SK-N-SH (cell line): Measurements from ENCODE around the gene MBP. TPM values are rescaled to one million over a fixed set of nuclear protein-coding genes. Genes with fewer than 3 reads are reported as not detected.

Source experiments
- CTCF ChIA-PET: fragments of 300-600, 350-600 bp; formaldehyde crosslinking; extraction: SDS; loops from one replicate; lab custom pipeline; 2021; lab: Yijun Ruan, JAX
- POLR2A ChIA-PET: fragments of 350-600 bp; sonication (Branson Sonifier 250); formaldehyde crosslinking; extraction: SDS; loops from one replicate; lab custom pipeline; 2020; ENCODE audit warnings: antibody characterized with exemption, inconsistent platforms; lab: Yijun Ruan, JAX
- DNase-seq: peaks from one replicate; pipeline ENCODE4 v3.0.0; 2012
- H2AFZ ChIP-seq: fragments of 200-600 bp; sonication (generic); 2 replicates; pipeline ENCODE4 v1.8.1; 2016; ENCODE audit warnings: antibody characterized with exemption, mild to moderate bottlenecking, low read depth
- H3F3A ChIP-seq: fragments of 200-600 bp; sonication (generic); replicated peaks from 2 replicates; pipeline ENCODE3; 2016; ENCODE audit warnings: antibody characterized with exemption, mild to moderate bottlenecking; ENCODE audit not compliant: insufficient read depth
- H3K27ac ChIP-seq, 2 experiments: fragments of 200-500 bp in 1 of 2; fragments of 200-600 bp in 1 of 2; sonication (Bioruptor generic) in 1 of 2; sonication (generic), shearing (Covaris generic) in 1 of 2; 2 replicates each; pipeline versions ENCODE4 v1.5.1 to v1.6.1; 2014 to 2016; ENCODE audit warnings: low read depth in 2 of 2, inconsistent platforms in 1 of 2, low read length in 1 of 2, mild to moderate bottlenecking in 1 of 2, mixed read lengths in 1 of 2
- H3K27me3 ChIP-seq: fragments of 200-600 bp; sonication (generic), shearing (Covaris generic); 2 replicates; pipeline ENCODE4 v1.6.1; 2016; ENCODE audit warnings: mixed run types; ENCODE audit not compliant: insufficient read depth
- H3K36me3 ChIP-seq, 2 experiments: fragments of 200-500 bp in 1 of 2; fragments of 200-600 bp in 1 of 2; sonication (Bioruptor generic) in 1 of 2; sonication (generic) in 1 of 2; replicated peaks in 1 of 2; 2 replicates each; pipeline versions ENCODE3 to v1.5.1; 2014 to 2016; ENCODE audit warnings: low read length in 1 of 2, mild to moderate bottlenecking in 1 of 2; ENCODE audit not compliant: insufficient read depth in 2 of 2, control insufficient read depth in 1 of 2
- H3K4me1 ChIP-seq, 2 experiments: fragments of 200-500 bp in 1 of 2; fragments of 200-600 bp in 1 of 2; sonication (Bioruptor generic) in 1 of 2; sonication (generic), shearing (Covaris generic) in 1 of 2; 2 replicates each; pipeline versions ENCODE4 v1.5.1 to v1.6.1; 2014 to 2016; ENCODE audit warnings: low read depth in 1 of 2, low read length in 1 of 2, mixed run types in 1 of 2; ENCODE audit not compliant: insufficient read depth in 2 of 2, control insufficient read depth in 1 of 2
- H3K4me2 ChIP-seq: fragments of 200-600 bp; sonication (generic), shearing (Covaris generic); 2 replicates; pipeline ENCODE4 v1.6.1; 2017; ENCODE audit warnings: mixed run types
- H3K4me3 ChIP-seq, 2 experiments: fragments of 200-500 bp in 1 of 2; fragments of 200-600 bp in 1 of 2; sonication (Bioruptor generic) in 1 of 2; sonication (generic), shearing (Covaris generic) in 1 of 2; 2 replicates each; pipeline versions ENCODE4 v1.5.1 to v1.8.1; 2014 to 2016; ENCODE audit warnings: low read depth in 2 of 2, inconsistent platforms in 1 of 2, low read length in 1 of 2, mild to moderate bottlenecking in 1 of 2, mixed read lengths in 1 of 2, moderate library complexity in 1 of 2
- H3K79me2 ChIP-seq: fragments of 200-600 bp; sonication (generic); 2 replicates; pipeline ENCODE4 v1.8.1; 2017; ENCODE audit warnings: mild to moderate bottlenecking; ENCODE audit not compliant: insufficient read depth
- H3K9ac ChIP-seq: fragments of 200-600 bp; sonication (generic); 2 replicates; pipeline ENCODE4 v1.6.1; 2017; ENCODE audit warnings: mixed run types
- H3K9me2 ChIP-seq: fragments of 200-600 bp; sonication (generic); 2 replicates; pipeline ENCODE4 v1.6.1; 2017; ENCODE audit warnings: mixed run types
- H3K9me3 ChIP-seq: fragments of 200-600 bp; sonication (generic); 2 replicates; pipeline ENCODE4 v1.6.1; 2017; ENCODE audit warnings: mixed run types, mild to moderate bottlenecking, moderate library complexity
- H4K20me1 ChIP-seq: fragments of 200-600 bp; sonication (generic); 2 replicates; pipeline ENCODE4 v1.6.1; 2017; ENCODE audit warnings: mild to moderate bottlenecking, mixed run types; ENCODE audit not compliant: insufficient read depth
- EP300 ChIP-seq, 2 experiments: IDR thresholded peaks; 2 replicates each; pipeline versions ENCODE4 v1.4.0 to v1.6.1; 2012; ENCODE audit warnings: borderline replicate concordance in 1 of 2, low read depth in 1 of 2, low read length in 1 of 2
- GABPA ChIP-seq: IDR thresholded peaks from 2 replicates; pipeline ENCODE4 v1.4.0; 2012; ENCODE audit warnings: low read depth, mild to moderate bottlenecking
- GATA2 ChIP-seq: sonication (generic); formaldehyde crosslinking; IDR thresholded peaks from 2 replicates; pipeline ENCODE4 v1.5.0; 2020; ENCODE audit warnings: mild to moderate bottlenecking, missing genetic modification reagents
- REST ChIP-seq: IDR thresholded peaks from 2 replicates; pipeline ENCODE4 v1.6.1; 2012; ENCODE audit warnings: mild to moderate bottlenecking, low read depth, low read length, moderate library complexity
- TAF1 ChIP-seq: IDR thresholded peaks from 2 replicates; pipeline ENCODE4 v1.6.1; 2012; ENCODE audit warnings: low read depth, mild to moderate bottlenecking, low read length, moderate library complexity, borderline replicate concordance
- USF2 ChIP-seq: fragments of 150-350 bp; IDR thresholded peaks from 2 replicates; pipeline ENCODE4 v1.6.1; 2017; ENCODE audit warnings: antibody characterized with exemption, low read length, low read depth, borderline replicate concordance
- ZBTB33 ChIP-seq: IDR thresholded peaks from 2 replicates; pipeline ENCODE4 v1.4.0; 2012; ENCODE audit warnings: low read depth, borderline replicate concordance
- WGBS: methylation state at CpG from one replicate; pipeline ENCODE4 v1.1.6; 2017; ENCODE audit warnings: low lambda C conversion rate; 5-methylcytosine and 5-hydroxymethylcytosine counted together
- polyA plus RNA-seq, 3 experiments: library from polyadenylated mRNA; depleted of rRNA; stranded (reverse); fragments of >200 nt; gene quantifications; 2 replicates each; pipeline ENCODE4 v1.2.3, GENCODE V29; 2012

The MBP gene
- polyA plus RNA-seq, 1 of the 3 experiments (the other 2 are of a cell fraction): 1.6 TPM

DNA sequence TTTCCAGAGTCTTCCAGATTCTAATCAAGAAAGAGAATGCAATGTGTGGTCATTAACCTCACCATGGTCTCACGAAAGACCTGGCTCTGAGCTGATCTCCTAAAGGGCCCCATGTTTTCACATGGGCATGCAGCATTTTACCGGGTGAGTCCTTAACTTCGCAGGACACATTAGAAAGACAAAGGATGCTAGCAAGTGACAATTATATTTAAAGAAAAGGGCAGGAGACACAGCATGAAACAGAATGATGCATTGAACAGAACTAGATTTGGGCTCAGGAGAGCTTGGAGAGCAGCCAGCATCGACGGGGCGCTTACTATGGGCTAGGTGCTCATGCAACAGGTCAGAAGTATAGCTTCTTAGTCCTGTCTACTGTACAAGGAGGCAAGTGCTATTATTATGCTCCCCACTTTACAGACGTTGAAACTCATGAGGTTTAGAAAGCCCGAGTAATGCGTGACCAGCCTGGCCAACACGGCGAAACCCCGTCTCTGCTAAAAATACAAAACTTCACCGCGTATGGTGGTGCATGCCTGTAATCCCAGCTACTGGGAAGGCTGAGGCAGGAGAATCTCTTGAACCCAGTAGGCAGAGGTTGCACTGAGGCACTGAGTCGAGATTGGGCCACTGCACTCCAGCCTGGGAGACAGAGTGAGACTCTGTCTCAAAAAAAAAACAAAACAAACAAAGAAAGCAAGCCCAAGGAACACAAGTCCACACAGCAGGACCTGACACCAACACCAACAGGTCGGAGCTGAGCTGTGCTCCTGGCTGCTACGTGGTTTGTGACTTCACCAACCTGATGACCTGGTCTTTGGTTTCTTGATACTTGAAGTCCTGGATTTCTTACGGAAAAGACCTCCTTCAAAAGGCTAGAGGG is 16.1 kb downstream of the MBP start:
- no peaks in the 10 kb centered on the region for H3K27me3 ChIP-seq
- WGBS: 94% methylated on average over 18 of the region's 18 CpGs
- no peak for DNase-seq
- POLR2A ChIA-PET: no interaction called here
- H3K4me1 ChIP-seq: peaks cover 0 to 4% of the 10 kb centered on the region in 2 experiments; a peak in 1 of 4 replicates
- no peak overlapping the region for H3K4me2 ChIP-seq
- H3F3A ChIP-seq: no peaks in the 10 kb centered on the region
- CTCF ChIA-PET: no interaction called here
- no peaks in the 10 kb centered on the region for H3K9me2 ChIP-seq
- no peak overlapping the region for H3K4me3 ChIP-seq
- no peak overlapping the region for H3K9ac ChIP-seq
- H3K79me2 ChIP-seq: no peaks in the 10 kb centered on the region
- H3K9me3 ChIP-seq: no peaks in the 10 kb centered on the region
- H3K27ac ChIP-seq: no peak overlapping the region
- H2AFZ ChIP-seq: no peak overlapping the region
- H3K36me3 ChIP-seq: no peaks in the 10 kb centered on the region
- TF ChIP-seq TAF1 (no peak), ZBTB33 (no peak), USF2 (no peak), GABPA (no peak)
- TF ChIP-seq, all 33 proteins: peak for 0
- H4K20me1 ChIP-seq: no peaks in the 10 kb centered on the region

DNA sequence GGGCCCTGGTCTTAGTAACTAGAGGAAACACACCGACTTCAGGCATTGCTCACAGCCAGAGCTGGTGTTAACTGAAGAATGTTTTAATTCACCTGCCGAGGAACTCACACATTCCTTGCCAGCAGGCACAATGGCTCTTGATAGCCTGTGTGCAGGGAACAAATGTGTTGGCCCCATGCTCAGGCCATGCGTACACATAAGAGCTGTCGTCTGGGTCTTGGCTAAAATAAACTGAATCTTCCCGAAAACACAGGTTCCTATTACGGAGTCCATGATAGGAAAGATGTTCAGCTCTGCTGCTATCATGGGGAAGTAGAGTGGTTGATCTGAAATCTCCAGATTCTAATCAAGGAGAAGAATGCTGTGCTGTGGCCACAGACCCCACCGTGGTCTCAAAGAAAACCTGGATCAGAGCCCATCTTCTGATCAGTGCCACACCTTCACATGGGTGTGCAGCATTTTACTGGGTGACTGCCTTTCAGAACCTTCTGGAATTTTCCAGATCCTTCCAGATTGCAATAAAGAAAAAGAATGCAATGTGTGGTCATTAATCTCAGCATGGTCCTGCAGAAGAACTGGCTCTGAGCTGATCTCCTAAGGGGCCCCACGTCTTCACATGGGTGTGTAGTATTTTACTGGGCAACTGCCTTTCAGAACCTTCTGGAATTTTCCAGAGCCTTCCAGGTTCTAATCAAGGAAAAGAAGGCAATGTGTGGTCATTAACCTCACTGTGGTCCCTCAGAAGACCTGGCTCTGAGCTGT is 17.2 kb downstream of the MBP start:
- H3K4me1 ChIP-seq: peaks cover 0 to 4% of the 10 kb centered on the region in 2 experiments; a peak in 1 of 4 replicates
- 76% methylated on average over 7 of the region's 8 CpGs for WGBS
- H3K4me3 ChIP-seq: no peak overlapping the region
- TF ChIP-seq GATA2 (no peak), REST (no peak), TAF1 (no peak), EP300 (IDR thresholded peaks at IDR 0.05; ENCODE audit: borderline replicate concordance in 1 of 2, low read depth in 1 of 2, low read length in 1 of 2) (peak in 1 of 2 experiments; percentile 23; a peak in 1 of 4 replicates)
- H3F3A ChIP-seq: no peaks in the 10 kb centered on the region
- no peak overlapping the region for H3K4me2 ChIP-seq
- H2AFZ ChIP-seq: no peak overlapping the region
- no peak overlapping the region for H3K27ac ChIP-seq
- ChIA-PET POLR2A (no interaction called here), CTCF (no interaction called here)
- H4K20me1 ChIP-seq: no peaks in the 10 kb centered on the region
- H3K79me2 ChIP-seq: no peaks in the 10 kb centered on the region
- H3K9me3 ChIP-seq: no peaks in the 10 kb centered on the region
- no peaks in the 10 kb centered on the region for H3K27me3 ChIP-seq
- H3K9ac ChIP-seq: no peak overlapping the region
- H3K9me2 ChIP-seq: no peaks in the 10 kb centered on the region
- H3K36me3 ChIP-seq: no peaks in the 10 kb centered on the region
- DNase-seq: no peak
